HG03108 (cell line): ENCODE measurements around the gene RAB23.

Source experiments
- ATAC-seq: cut with Tn5 transposase; IDR thresholded peaks from one replicate; pipeline ENCODE4 v1.9.1; 2021; ENCODE audit warnings: moderate library complexity; ENCODE audit not compliant: unreplicated experiment

The RAB23 gene

GRCh38 chr6:57138026-57138425 lies 84.1 kb downstream of the RAB23 start:
- no peak for ATAC-seq

DNA sequence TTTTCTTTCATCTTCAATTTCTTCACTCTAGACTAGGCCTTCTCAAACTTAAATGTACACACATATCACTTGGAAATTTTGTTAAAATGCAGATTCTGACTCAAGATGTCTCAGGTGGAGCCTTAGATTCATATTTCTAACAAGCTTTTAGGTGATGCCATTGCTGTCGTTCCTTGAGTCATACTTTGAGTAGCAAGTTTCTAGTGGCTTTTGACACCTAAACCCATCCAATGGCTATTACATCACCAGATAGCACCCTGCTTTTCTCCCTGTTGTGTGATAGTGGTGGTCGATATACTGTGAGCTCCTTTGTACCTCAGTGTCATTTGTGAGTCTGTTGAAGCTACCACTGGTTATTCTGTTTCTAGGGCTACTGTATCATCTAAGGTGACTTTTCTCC lies 84.8 kb downstream of the RAB23 start:
- ATAC-seq, result no peak
